ENCODE data around the gene AGA. TPM values are rescaled to one million over a fixed set of nuclear protein-coding genes. Genes with fewer than 3 reads are reported as not detected.

The AGA gene
- total RNA-seq = 10 to 100 TPM in 1 of 2 donors, 1 to 10 TPM in 1; 7.4 to 15.0 TPM
- long read RNA-seq, donor 1, transcript AGA-201 (9 exons, 2,107 nt) = major isoform, 5 of 6 reads
- long read RNA-seq, donor 1, partial matches to known transcripts = 1 of 6 reads
- long read RNA-seq, donor 1, other reads (novel, unspliced or antisense) = 0 of 6 reads
- long read RNA-seq, donor 2, transcript AGA-201 (9 exons, 2,107 nt) = major isoform, 27 of 34 reads
- long read RNA-seq, donor 2, partial matches to known transcripts = 0 of 34 reads
- long read RNA-seq, donor 2, other reads (novel, unspliced or antisense) = 7 of 34 reads

DNA sequence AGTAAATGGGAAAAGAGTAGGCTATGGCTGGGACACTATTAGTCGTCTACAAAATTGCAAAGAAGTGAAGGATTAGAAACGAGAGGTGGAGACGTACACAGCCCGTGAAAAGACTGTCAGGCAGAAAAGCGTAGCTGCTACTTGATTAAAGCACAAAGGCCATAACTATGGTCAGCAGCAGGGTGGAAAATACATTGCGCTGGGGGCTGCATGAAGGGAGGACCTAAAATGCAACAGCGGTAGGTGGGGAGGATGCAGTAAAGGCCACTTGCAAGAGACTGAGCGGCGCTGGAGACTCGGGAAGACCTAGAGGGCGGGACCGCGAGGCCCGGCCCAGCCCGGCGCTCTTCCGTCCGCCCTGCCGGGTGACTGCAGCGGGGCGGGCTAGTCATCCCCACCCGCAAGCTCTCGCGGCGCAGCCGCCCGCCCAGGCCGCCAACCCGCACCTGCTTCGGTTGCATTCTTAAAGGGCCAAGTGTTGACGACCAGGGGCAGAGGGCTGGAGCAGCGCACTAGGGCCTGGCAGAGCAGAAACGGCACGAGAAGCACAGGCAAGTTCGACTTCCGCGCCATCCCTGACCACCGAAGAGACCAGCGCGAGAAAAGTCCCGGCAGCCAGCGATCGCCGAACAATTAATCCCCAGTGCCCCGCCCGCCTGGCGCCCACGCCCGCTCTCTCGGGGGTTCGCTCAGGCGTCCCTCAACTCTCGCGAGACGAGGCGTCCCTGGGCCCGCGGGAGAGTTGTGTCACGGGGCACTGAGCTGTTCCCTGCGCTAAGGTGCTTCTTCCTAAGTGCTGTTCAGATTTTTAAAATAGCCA is at the start of gene AGA:
TSS of gene AGA (minus strand) at position 635 of the 820 bp plus-strand sequence. CDS start at position 573, 62 bp downstream.
- intact Hi-C loops (cut with DNase I) = no loop called here

DNA sequence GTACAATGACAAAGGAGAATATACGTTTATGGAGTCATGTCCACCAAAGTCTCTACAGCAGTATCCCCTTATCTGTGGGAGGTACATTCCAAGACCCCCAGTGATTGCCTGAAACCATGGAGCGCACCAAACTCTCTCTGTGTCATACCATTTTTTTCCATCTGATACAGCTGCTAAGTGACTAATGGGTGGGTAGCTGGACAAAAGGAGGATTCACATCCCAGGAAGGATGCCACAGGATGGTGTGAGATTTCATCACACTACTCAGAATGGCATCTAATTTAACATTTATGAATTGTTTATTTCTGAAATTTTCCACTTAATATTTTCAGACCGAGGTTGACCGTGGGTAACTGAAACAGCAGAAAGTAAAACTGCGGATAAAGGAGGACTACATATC is 49.8 kb upstream of the AGA start:
- intact Hi-C loops (cut with DNase I) = no loop called here

More for the DNA sequence above, at the start of gene AGA:
- peak; percentile 99 for DNase-seq (ENCODE audit: low spot score)

DNA sequence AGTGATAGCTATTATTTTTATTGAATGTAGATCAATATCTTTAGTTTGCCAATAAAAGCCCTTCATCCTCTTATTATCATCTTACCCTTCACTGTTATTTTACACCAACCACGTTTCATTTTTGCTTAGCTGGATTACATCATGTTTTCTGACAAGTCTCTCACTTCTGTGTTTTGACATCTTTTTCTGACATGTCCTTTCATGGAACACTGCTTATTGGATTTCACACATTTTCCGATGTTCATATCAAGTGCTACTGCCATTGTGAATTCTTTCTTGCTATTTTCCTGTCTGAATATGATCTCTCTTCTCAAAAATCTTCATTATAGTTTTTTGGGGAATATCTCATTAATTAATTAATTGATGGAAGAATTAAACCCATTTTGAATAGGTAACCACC is 48.5 kb upstream of the AGA start:
- no peak for DNase-seq (ENCODE audit: low spot score)

More for the DNA sequence above, 49.8 kb upstream of the AGA start:
- no peak for DNase-seq (ENCODE audit: low spot score)

DNA sequence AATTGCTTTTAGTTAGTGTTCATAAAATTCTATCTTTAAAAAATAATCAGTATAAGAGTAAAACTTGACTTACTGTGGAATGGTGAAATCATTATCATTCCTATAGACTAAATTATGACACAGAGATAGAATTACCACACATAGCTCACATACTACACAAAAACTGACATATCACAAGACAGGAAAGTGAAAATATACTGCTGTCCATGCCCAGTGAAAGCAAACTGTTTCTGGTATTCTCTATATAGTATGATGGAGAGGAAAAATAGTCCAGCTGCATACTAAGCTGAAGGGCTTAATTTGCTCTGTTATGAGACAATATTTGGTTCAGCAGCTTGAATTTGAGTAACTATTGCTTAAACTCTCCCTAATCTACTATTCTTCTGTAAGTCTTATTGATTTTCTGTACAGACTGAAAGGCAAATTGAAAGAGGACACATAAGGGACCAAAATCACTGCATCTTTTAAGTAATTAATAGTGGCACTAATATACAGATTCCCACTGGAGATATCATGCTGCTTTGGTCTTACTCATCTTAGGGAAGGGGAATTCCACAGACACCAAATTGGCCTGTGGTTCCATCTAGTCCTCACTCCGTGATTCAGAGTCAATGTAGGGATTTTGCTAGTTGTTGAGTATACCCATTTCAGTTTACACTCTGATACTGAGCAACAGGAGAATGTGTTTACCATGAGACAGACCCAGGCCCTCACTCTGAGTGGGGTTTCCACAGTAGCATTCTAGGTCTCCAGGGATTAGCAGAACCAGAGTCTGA is 47.4 kb upstream of the AGA start:
- no peak for DNase-seq (ENCODE audit: low spot score)
- intact Hi-C loops (cut with DNase I) = no loop called here

More for the DNA sequence above, 48.5 kb upstream of the AGA start:
- intact Hi-C loops (cut with DNase I) = no loop called here

DNA sequence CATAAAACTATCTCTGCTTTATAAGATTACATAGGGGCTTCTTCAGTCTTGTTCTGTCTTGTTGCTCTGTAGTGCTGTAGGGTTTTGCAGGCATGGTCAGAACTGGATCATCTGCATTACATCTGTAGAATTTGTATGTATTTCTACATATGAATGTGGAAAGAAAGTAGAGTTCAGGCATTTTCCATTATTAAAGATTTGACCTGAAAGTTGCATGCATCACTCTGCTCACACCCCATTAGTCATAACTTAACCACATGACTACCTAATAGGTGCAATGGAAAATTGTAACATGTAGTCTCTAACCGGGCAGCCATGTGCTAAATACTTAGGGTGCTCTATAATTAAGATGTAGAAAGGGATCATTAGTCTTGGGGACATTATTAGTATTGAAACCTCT is 45.7 kb upstream of the AGA start:
- intact Hi-C loops (cut with DNase I) = no loop called here
- no peak for DNase-seq (ENCODE audit: low spot score)

DNA sequence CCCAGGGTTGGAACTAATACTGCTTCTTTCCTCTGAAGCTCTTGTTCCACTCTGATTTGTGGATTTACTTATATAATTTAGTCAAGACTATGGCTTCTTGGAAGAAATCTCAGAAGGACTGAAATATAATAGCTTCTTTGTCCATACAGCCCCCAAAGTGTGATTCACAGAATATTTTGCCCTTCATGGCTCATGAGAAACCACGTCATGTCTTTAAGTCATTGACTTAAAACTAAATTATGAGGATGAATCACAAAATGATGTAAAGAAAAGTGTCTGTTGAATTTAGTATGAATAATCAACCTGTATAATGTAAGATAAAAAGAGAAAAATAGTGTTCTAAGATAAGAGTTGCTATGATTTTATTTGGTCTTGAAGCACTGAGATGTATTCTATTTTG is 43.3 kb upstream of the AGA start:
- intact Hi-C loops (cut with DNase I) = no loop called here
- DNase-seq (ENCODE audit: low spot score) = no peak

DNA sequence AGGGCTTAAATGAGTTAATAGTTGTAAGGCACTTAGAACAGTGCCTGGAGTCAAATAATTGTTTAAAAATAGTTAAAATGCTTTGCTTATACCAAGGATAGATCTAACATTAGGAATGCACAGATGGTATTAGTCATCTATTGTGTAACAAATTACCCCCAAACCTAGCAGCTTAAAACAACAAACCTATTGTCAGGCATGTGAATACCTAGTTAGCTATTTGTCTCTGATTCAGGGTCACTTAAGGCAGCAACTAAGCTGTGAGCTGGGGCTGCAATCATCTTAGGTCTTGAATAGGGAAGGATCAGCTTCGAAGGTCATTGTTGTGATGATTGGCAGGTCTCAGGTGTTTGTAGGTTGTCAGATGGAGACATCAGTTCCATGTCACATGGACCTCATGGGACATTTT is 42.4 kb upstream of the AGA start:
- DNase-seq (ENCODE audit: low spot score) = no peak
- intact Hi-C loops (cut with DNase I) = no loop called here

DNA sequence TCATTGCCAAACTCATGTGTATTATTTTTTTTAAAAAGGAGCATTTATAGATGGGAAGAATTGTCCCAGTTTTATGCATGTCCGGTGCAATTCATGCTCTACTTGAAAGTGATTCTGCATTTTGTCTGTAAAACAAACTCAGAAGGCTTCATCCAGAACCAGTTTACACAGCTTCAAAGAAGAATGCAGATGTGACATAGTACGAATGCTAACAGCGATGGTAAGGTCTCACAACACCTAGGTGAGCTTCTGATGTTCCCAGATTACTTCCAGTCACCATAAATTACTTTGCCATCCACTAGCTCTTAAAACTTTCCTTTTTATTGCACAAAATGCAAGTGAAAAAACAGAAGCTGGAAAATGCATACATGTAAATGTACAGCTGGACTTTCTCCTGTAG is 41.5 kb upstream of the AGA start:
- intact Hi-C loops (cut with DNase I) = no loop called here
- no peak for DNase-seq (ENCODE audit: low spot score)

DNA sequence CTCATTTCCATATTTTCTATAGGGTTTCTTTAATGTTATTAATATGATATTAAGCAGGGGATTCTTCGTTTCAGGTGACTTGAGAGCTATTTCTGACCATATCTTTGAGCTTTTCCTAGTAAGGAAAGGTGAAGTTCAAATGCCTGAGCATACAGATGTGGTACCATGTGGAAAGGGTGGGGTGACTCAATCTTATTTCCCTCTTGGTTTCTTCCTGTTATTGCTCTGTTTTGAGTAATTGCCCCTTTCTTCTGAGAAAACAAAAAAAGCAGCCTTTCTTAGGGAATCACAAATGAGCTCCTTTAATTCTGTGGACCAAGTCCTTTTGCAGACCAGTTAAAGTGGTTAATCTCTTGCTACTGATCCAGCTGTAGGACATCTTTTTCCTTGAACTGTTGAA is 41.0 kb upstream of the AGA start:
- no peak for DNase-seq (ENCODE audit: low spot score)
- intact Hi-C loops (cut with DNase I) = no loop called here

DNA sequence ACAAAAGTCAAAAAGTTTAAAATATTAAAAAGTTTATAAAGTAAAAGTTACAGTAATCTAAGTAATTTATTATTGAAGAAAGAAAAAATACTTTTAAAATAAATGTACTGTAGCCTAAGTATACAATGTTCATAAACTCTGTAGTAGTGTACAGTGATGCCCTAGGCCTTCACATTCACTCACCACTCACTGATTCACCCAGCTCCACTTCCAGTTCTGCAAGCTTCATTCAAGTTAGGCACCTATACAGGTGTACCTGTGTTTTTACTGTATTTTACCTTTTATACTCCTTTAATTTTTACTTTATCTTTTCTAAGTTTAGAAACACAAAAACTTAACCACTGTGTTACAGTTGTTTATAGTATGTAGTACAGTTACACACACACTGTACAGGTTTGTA is 40.1 kb upstream of the AGA start:
- intact Hi-C loops (cut with DNase I) = no loop called here
- DNase-seq (ENCODE audit: low spot score) = no peak

DNA sequence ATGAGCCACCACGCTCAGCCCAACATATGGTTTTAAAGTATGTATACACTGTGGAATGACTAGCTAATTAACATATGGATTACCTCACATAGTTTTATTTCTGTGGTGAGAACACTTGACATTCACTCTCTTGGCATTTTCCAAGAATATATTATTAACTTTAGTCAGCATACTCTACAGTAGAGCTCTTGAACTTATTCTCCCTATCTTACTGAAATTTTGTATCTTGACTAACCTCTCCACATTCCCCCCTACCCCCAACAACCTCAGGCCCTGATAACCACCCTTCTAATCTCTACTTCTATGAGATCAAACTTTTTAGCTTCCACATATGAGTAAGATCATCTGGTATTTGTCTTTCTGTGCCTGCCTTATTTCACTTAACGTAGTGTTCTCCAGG is 38.6 kb upstream of the AGA start:
- DNase-seq (ENCODE audit: low spot score) = no peak
- intact Hi-C loops (cut with DNase I) = no loop called here

DNA sequence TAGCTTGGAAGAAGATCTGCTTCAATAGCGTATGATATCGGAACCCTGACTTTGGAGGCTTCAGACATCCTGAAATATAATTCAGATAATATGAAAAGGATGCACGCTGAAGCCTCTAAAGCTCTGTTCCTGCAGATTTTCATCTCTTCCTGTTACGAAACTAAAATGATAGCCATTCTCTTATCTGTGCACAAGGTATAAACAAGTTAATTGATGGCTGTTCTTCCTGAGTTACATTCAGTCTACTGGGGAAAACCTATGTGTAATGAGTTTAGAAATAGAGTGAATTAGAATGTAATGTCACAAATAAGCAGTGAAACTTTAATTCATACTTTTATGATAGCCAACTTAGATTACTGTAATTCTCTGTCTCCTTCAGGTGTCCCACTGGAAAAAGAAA is 36.8 kb upstream of the AGA start:
- DNase-seq (ENCODE audit: low spot score) = no peak
- intact Hi-C loops (cut with DNase I) = loop anchor here in 1 of 2 donors (10.0 kb wide), 1 partner anchor 404 kb away; no protein-coding TSS in a partner anchor

DNA sequence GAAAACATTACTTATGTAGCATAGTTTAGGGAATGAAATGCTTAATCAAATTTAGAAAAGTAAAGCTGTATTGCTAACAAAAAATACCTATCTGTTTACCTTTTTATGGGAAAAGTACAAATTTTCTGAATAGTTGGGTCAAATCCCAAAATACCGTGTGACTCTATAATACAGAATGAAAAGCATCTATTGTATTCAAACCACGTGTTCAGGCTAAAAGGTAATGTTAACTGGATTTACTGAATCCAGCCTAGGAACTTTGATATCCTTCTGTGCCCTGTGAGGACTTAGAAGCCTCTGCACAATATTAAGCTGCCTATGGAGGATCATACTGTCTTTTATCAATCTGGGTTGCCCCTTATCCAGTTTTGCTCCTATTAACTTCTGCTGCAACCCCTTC is 36.3 kb upstream of the AGA start:
- intact Hi-C loops (cut with DNase I) = loop anchor here in 1 of 2 donors (10.0 kb wide), 1 partner anchor 404 kb away; no protein-coding TSS in a partner anchor
- DNase-seq (ENCODE audit: low spot score) = no peak

DNA sequence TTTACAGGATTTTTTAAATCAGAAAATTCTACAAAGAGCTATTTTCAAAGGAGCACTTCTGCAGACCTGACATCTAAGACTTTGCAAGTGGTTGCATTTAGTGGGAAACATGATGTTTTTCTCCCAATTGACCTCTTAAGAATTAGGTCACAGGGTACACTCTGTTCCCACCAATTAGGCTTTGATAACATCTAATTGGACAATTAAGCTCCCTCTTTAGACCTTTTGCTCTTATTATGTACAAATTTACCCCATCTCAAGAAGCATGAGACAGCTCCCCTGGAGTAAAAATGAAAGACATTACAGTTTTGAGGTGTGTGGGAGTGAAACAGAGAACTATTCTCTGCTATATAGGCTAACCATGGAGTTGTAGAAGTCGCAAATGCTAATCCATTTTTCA is 31.8 kb upstream of the AGA start:
- intact Hi-C loops (cut with DNase I) = loop anchor here in 1 of 2 donors (5.0 to 10.0 kb wide), 2 partner anchors 399 to 1182 kb away; no protein-coding TSS in a partner anchor
- no peak for DNase-seq (ENCODE audit: low spot score)

DNA sequence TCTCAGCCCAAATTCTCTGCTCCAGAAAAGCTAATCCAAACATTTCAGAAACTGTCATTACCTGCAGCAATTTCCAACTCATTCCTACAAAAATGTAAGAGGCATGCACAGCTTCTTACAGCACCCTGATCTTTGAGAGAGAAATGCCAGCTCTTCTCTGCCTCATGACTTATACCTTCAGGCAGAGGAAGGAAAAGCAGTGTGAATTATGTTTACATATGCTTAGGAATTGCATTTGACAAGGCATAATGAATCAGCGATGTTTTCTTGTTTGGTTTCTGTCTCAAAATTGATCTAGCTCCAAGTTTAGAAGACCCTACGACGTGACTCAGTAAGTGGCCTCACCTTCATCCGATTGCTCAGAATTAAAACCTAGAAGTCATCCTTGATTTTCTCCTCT is 21.8 kb upstream of the AGA start:
- no peak for DNase-seq (ENCODE audit: low spot score)
- intact Hi-C loops (cut with DNase I) = no loop called here

DNA sequence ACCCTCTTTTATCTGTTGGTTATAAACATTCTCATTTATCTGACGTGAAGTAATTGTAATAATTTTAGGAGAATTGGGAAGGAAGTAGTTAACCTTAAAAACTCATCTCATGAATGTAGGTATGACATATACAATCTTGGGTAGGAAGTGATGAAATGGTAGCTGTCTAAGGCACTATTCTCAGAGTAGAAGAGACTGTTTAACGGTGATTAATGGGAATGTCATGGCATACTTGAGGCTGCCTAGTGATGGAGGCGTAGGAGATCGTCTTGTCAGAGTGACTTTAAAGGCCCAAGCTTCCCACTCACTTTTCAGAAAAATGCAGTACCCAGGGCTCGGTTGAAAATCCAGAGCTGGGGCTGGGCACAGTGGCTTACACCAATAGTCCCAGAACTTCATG is 19.4 kb upstream of the AGA start:
- intact Hi-C loops (cut with DNase I) = no loop called here
- no peak for DNase-seq (ENCODE audit: low spot score)

DNA sequence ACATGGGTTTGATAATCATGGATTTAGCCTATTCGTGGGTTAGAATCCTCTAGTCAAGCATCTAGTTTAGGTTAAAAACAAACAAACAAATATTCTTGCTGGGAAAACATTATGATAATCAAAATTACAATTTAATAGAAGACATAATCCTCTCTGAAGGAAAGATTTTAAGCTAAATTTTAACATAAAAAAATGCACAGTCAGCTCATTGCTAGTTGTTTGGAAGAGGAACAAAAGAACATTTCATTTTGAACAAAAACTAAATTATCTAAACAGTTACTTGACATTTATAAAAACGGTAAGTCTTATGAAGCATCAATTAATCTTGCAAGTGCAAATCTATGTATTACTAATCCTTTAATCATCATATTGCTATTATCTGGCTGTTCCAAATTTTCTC is 18.2 kb upstream of the AGA start:
- intact Hi-C loops (cut with DNase I) = no loop called here

DNA sequence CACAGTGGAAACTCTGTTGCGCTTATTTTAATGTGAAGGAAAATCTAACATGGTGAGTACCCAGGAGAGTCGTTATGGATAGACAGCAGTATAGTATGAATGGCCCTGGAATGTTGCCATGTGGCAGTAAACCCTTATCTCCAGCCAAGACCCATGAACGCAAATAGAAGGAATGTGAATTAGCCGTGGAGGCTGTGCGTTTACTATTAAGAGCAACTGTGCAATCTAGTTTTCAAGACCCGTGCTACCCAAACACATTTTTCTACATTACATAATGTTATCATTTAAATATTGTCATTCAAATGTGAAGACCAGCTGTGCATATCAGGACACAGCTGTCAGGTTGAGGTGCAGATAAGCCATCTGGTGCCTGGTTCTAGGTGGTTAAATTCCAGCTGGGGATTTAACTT is 13.3 kb upstream of the AGA start:
- intact Hi-C loops (cut with DNase I) = no loop called here
- no peak for DNase-seq (ENCODE audit: low spot score)

More for the DNA sequence above, 18.2 kb upstream of the AGA start:
- no peak for DNase-seq (ENCODE audit: low spot score)

DNA sequence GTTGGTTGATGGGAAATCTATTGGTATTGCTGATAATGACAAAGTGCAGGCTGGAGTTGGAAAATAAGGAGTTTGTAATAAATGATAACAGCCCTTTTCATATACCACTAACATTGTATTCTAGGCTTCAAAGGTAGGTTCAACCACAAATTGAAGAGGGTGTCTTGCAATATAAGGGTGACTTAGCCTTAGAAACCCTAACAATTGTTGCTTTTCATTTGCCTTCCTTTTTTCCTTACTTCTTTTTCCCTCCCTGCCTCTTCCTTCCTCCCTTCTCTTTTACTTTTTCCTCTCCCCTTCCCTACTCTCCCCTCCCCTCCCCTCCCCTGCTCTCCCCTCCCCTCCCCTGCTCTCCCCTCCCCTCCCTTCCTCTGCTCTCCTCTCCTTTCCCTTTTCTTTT is 10.9 kb upstream of the AGA start:
- no peak for DNase-seq (ENCODE audit: low spot score)
- intact Hi-C loops (cut with DNase I) = no loop called here

DNA sequence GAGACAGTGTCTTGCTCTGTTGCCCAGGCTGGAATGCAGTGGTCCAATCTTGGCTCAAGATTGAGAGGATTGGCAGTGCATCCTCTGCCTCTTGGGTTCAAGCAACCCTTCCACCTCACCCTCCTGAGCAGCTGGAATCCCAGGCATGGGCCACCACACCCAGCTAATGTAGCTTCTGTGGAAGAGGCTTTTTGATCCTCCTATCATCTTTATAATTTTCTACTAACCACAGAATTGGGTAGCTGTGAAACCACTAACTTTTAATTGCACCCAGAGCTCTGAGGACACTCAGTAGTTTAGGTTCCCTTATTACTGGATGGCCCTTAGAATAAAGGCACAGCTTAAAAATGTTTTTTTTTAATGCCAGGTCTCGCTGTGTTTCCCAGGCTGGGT is 8.9 kb upstream of the AGA start:
- intact Hi-C loops (cut with DNase I) = no loop called here
- no peak for DNase-seq (ENCODE audit: low spot score)

Measured in posterior vena cava (tissue), 2 donors.